ENCODE results near the gene CIBAR2. TPM values are rescaled to one million over a fixed set of nuclear protein-coding genes. Genes with fewer than 3 reads are reported as not detected.
A peak's percentile ranks its signal among the peaks of the same experiment; 100 is the strongest.
"Not testable (repeated sequence)": the region's sequence is repeated elsewhere in the genome, so short reads cannot be mapped to it uniquely, and the experiment has no call there.

The CIBAR2 gene
- total RNA-seq, 4 donors from 2014 or later, result 0.79 TPM; not detected in 3

DNA sequence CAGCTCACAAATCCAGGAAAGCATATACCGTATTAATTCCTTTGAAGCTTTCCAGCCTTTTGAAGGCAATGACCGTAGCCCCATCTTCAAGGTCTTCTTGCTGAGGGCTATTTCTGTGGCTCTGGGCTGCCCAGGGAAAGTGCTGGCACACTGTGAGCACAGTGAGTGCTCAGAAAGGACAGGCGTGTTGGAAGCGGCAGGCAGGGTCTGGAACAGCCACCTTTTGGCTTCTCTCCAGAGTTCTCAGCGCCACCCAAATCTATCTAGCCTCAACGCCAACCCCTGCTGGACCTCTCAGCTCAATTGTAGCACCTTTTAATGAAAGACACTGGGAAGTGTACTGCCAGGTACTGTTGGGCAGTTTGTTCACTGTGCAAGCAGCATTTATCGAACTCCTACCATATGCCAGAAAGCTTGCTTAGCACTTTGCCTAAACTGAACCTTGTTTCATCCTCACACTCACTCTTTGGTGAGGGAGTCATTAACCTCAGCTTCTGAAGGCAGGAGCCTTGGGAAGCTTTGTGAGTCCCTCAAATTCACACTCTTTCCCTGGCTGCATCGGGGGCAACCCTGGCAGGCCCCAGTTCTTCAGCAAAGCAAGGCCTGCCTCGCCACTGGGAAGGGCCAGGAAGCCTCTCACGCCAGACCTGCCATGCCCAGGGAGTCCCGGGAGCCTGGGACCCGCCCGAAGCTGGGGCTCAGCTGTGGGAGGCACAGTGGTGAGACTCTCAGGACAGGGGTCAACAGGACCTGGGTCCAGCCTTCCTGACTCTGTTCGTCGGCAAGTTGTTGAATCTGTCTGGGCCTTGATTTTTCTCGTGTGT, 13.5 kb upstream of the CIBAR2 start:
- H3K4me1 ChIP-seq, result peaks cover 9 to 27% (median 15%) of the 10 kb centered on the region in 4 donors
- in situ Hi-C loops (cut with MboI; ENCODE audit: low pct_ligation_motif_present in 1 of 4, low pct_unique_long_range_greater_than_20kb in 1 of 4, low sequenced_read_pairs in 3 of 4) (no loop called here), intact Hi-C loops (cut with DNase I; ENCODE audit: low total_unique reads) (loop anchor here (5.0 kb wide), 1 partner anchor 492 kb away; no protein-coding TSS in a partner anchor)
- DNase-seq, result no peak
- H3K27me3 ChIP-seq, result no peaks in the 10 kb centered on the region
- H3K9me3 ChIP-seq, result no peaks in the 10 kb centered on the region
- no peak overlapping the region for H3K27ac ChIP-seq
- no peaks in the 10 kb centered on the region for H3K36me3 ChIP-seq
- TF ChIP-seq, protein P1, sequence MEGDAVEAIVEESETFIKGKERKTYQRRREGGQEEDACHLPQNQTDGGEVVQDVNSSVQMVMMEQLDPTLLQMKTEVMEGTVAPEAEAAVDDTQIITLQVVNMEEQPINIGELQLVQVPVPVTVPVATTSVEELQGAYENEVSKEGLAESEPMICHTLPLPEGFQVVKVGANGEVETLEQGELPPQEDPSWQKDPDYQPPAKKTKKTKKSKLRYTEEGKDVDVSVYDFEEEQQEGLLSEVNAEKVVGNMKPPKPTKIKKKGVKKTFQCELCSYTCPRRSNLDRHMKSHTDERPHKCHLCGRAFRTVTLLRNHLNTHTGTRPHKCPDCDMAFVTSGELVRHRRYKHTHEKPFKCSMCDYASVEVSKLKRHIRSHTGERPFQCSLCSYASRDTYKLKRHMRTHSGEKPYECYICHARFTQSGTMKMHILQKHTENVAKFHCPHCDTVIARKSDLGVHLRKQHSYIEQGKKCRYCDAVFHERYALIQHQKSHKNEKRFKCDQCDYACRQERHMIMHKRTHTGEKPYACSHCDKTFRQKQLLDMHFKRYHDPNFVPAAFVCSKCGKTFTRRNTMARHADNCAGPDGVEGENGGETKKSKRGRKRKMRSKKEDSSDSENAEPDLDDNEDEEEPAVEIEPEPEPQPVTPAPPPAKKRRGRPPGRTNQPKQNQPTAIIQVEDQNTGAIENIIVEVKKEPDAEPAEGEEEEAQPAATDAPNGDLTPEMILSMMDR (IDR thresholded peaks at IDR 0.05), result no peak
- TF ChIP-seq POLR2AphosphoS5 (IDR thresholded peaks at IDR 0.05) (no peak), EP300 (IDR thresholded peaks at IDR 0.05; ENCODE audit: low read depth) (no peak)
- 74 to 83% methylated on average over 1 to 15 of the region's 16 CpGs for WGBS, 2 donors (ENCODE audit: low coverage in 1 of 2)
- no peak overlapping the region for H3K4me3 ChIP-seq

DNA sequence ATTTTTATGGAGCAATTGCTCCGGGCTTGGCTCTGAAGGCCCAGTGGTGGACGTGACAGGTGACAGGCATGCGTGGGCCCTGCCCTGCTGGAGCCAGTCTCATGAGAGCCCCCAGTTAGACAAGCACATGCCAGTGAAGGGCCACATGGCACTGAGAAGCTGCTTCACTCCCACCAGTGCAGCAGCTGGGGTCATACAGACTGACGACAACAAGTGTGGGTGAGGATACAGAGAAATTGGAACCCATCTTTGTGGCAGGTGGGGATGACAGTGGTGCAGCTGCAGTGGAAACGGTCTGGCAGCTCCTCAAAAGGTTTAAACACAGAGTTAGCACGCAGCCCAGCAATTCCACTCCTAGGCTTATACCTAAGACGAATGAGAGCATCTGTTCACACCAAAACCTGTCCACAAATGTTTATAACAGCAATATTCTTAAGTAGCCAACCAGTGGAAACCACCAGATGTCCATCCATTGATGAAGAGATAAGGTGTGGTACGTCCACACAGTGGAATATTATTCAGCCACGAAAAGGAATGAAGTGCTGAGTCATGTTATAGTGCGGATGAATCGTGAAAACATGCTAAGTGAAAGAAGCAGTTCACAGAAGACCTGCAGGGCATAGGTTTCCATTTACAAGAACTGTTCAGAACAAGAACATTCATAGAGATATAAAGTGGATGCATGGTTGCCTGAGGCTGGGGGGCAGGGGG, 12.5 kb upstream of the CIBAR2 start:
- Histone ChIP-seq H3K4me3 (no peak overlapping the region), H3K27ac (peak overlapping the region; percentile 4 to 63 (median 46)), H3K4me1 (peaks cover 3 to 17% (median 10%) of the 10 kb centered on the region in 4 donors), H3K27me3 (no peaks in the 10 kb centered on the region), H3K36me3 (no peaks in the 10 kb centered on the region), H3K9me3 (no peaks in the 10 kb centered on the region)
- intact Hi-C loops (cut with DNase I; ENCODE audit: low total_unique reads) (loop anchor here (5.0 kb wide), 1 partner anchor 493 kb away; no protein-coding TSS in a partner anchor), in situ Hi-C loops (cut with MboI; ENCODE audit: low pct_ligation_motif_present in 1 of 4, low pct_unique_long_range_greater_than_20kb in 1 of 4, low sequenced_read_pairs in 3 of 4) (no loop called here)
- WGBS, 2 donors (ENCODE audit: low coverage in 1 of 2), result 74 to 100% methylated on average over 2 to 11 of the region's 11 CpGs
- TF ChIP-seq POLR2AphosphoS5 (IDR thresholded peaks at IDR 0.05) (no peak), EP300 (IDR thresholded peaks at IDR 0.05; ENCODE audit: low read depth) (no peak), POLR2A (IDR thresholded peaks at IDR 0.05) (no peak)
- TF ChIP-seq, protein P1 (IDR thresholded peaks at IDR 0.05), result no peak
- DNase-seq, result no peak

DNA sequence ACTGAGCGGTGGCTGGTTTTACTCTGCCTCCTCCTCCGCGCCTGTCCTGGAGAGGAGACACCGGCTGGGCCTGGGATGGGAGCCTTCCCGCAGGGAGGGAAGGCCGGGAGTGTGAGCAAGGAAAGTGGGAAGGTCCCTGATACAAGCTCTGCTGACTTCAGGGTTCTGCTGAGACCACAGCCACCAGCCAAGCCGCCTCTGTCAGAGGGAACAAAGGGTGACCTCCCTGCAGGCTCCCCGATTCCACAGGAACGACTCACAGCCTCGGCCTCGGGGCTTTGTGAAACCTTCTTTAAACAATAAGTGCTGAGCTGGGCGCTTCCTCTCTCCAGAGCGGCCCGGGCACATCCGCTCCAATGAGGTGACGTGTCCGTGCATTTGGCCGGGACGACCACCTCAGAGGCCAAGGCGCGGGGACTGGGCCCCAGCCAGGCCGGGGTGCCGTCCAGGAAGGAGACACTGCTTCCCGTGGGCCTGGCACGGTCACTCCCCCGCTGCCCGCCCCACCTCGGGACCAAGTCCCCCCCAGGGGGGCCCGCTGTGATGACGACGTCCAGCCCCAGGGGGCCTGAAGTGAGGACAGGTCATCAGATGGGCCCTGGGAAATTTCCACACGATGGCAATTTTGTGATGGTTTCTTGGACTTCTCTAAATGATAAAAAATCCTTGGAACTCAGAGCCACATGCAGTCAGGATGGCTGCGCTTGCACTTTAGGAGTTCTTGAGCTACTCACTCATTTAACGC, 11.8 kb upstream of the CIBAR2 start:
- DNase-seq, result peak; percentile 26
- H3K27ac ChIP-seq, result peak overlapping the region; percentile 24 to 63 (median 46)
- H3K9me3 ChIP-seq, result no peaks in the 10 kb centered on the region
- in situ Hi-C loops (cut with MboI; ENCODE audit: low pct_ligation_motif_present in 1 of 4, low pct_unique_long_range_greater_than_20kb in 1 of 4, low sequenced_read_pairs in 3 of 4), result no loop called here
- H3K27me3 ChIP-seq, result no peaks in the 10 kb centered on the region
- H3K4me1 ChIP-seq, result peaks cover 3 to 13% (median 8%) of the 10 kb centered on the region in 4 donors
- TF ChIP-seq POLR2A (IDR thresholded peaks at IDR 0.05), result no peak
- TF ChIP-seq POLR2AphosphoS5 (IDR thresholded peaks at IDR 0.05), result no peak
- no peak for TF ChIP-seq EP300 (IDR thresholded peaks at IDR 0.05; ENCODE audit: low read depth)
- no peak overlapping the region for H3K4me3 ChIP-seq
- WGBS, 2 donors (ENCODE audit: low coverage in 1 of 2), result 74 to 80% methylated on average over 1 to 32 of the region's 34 CpGs
- no peaks in the 10 kb centered on the region for H3K36me3 ChIP-seq
- intact Hi-C loops (cut with DNase I; ENCODE audit: low total_unique reads), result no loop called here

DNA sequence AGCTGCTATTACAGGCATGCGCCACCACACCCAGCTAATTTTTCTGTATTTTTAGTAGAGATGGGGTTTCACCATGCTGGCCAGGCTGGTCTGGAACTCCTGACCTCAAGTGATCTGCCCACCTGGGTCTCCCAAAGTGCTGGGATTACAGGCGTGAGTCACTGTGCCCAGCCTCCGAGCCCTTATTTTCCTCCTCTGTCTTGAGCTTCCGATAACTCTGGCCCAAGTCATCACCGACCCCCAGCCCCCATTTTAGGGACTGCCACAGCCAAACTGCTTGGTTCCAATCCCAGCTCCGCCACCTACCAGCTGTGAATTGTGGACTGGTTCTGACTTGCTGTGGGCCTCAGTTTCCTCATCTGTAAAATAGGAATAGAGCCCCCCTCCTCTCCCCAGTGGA, 11.2 kb upstream of the CIBAR2 start:
- H3K27me3 ChIP-seq; intact Hi-C loops (cut with DNase I; ENCODE audit: low total_unique reads); H3K4me3 ChIP-seq; H3K9me3 ChIP-seq; H3K36me3 ChIP-seq; DNase-seq; in situ Hi-C loops (cut with MboI; ENCODE audit: low pct_ligation_motif_present in 1 of 4, low pct_unique_long_range_greater_than_20kb in 1 of 4, low sequenced_read_pairs in 3 of 4): not testable (repeated sequence)
- H3K4me1 ChIP-seq, result peaks cover 3 to 13% (median 8%) of the 10 kb centered on the region in 4 donors
- WGBS, 2 donors (ENCODE audit: low coverage in 1 of 2), result 94% methylated on average over 6 of the region's 6 CpGs; no CpG with 5 or more reads in 1 of the 2 donors
- peak overlapping the region; percentile 24 to 63 (median 46) for H3K27ac ChIP-seq
